ENCODE measurements around the gene SLC1A7.
"Not testable (repeated sequence)": the region's sequence is repeated elsewhere in the genome, so short reads cannot be mapped to it uniquely, and the experiment has no call there.

SLC1A7 gene

GRCh38 chr1:53142226-53142853 is at the start of gene SLC1A7:
Gene SLC1A7 (minus strand): TSS chr1:53142638. CDS start chr1:53142449, 189 bp downstream.
- DNase-seq = no peak

GRCh38 chr1:53190210-53190611 is 47.8 kb upstream of the SLC1A7 start:
- no peak for DNase-seq

GRCh38 chr1:53189061-53189460 is 46.6 kb upstream of the SLC1A7 start:
- DNase-seq = no peak

GRCh38 chr1:53188099-53188498 is 45.7 kb upstream of the SLC1A7 start:
- DNase-seq = no peak

GRCh38 chr1:53187401-53187800 is 45.0 kb upstream of the SLC1A7 start:
- no peak for DNase-seq

GRCh38 chr1:53186533-53186932 is 44.1 kb upstream of the SLC1A7 start:
- no peak for DNase-seq

- not testable (repeated sequence) for DNase-seq
These were observed 43.5 kb upstream of the SLC1A7 start for GRCh38 chr1:53185955-53186297.

- no peak for DNase-seq
These were observed 40.9 kb upstream of the SLC1A7 start for GRCh38 chr1:53183095-53183990.

- no peak for DNase-seq
These were observed 40.3 kb upstream of the SLC1A7 start for GRCh38 chr1:53182716-53183094.

- peak; percentile 72 for DNase-seq
These were observed 39.7 kb upstream of the SLC1A7 start for GRCh38 chr1:53182111-53182593.

- DNase-seq = no peak
These were observed 38.5 kb upstream of the SLC1A7 start for GRCh38 chr1:53180951-53181350.

GRCh38 chr1:53180226-53180625 is 37.8 kb upstream of the SLC1A7 start:
- DNase-seq = no peak

GRCh38 chr1:53176452-53177208 is 34.2 kb upstream of the SLC1A7 start:
- DNase-seq = no peak

GRCh38 chr1:53174971-53175913 is 32.8 kb upstream of the SLC1A7 start:
- no peak for DNase-seq

- no peak for DNase-seq
These were observed 30.1 kb upstream of the SLC1A7 start for GRCh38 chr1:53172426-53173128.

- DNase-seq = no peak
These were observed 24.5 kb upstream of the SLC1A7 start for GRCh38 chr1:53166912-53167311.

- DNase-seq = no peak
These were observed 23.9 kb upstream of the SLC1A7 start for GRCh38 chr1:53166366-53166765.

GRCh38 chr1:53165408-53165961 is 23.0 kb upstream of the SLC1A7 start:
- no peak for DNase-seq

GRCh38 chr1:53163291-53163768 is 20.9 kb upstream of the SLC1A7 start:
- DNase-seq = no peak

GRCh38 chr1:53162621-53163020 is 20.2 kb upstream of the SLC1A7 start:
- DNase-seq = no peak

- no peak for DNase-seq
These were observed 18.5 kb upstream of the SLC1A7 start for GRCh38 chr1:53160924-53161378.
